Measurements from ENCODE around the gene TMEM255A.

DNA sequence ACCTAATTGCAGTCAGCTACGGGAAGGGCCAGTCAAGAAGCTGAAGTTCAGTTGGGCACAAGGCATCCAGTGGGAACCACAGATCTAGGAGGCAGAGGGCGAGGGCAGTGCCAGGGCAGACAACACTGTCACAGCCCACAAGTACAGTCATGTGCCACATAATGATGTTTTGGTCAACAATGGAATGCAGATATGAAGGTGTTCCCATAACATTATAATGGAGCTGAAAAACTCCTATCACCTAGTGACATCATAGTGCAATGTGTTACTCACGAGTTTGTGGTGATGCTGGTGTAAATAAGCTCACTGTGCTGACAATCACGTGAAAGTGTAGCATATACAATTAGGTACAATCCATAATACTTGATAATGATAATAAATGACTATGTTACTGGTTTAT, 4.5 kb upstream of the TMEM255A start:
- TF ChIP-seq, protein P1, sequence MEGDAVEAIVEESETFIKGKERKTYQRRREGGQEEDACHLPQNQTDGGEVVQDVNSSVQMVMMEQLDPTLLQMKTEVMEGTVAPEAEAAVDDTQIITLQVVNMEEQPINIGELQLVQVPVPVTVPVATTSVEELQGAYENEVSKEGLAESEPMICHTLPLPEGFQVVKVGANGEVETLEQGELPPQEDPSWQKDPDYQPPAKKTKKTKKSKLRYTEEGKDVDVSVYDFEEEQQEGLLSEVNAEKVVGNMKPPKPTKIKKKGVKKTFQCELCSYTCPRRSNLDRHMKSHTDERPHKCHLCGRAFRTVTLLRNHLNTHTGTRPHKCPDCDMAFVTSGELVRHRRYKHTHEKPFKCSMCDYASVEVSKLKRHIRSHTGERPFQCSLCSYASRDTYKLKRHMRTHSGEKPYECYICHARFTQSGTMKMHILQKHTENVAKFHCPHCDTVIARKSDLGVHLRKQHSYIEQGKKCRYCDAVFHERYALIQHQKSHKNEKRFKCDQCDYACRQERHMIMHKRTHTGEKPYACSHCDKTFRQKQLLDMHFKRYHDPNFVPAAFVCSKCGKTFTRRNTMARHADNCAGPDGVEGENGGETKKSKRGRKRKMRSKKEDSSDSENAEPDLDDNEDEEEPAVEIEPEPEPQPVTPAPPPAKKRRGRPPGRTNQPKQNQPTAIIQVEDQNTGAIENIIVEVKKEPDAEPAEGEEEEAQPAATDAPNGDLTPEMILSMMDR (conservative IDR thresholded peaks at IDR 0.05; ENCODE audit: low read depth in 2 of 2), result no peak
- no peak for TF ChIP-seq CREB1 (CRISPR knock-in tag; IDR thresholded peaks at IDR 0.05; ENCODE audit: low read depth)
- TF ChIP-seq POLR2AphosphoS5 (IDR thresholded peaks at IDR 0.05; ENCODE audit: low read depth), result no peak
- TF ChIP-seq, protein P2, sequence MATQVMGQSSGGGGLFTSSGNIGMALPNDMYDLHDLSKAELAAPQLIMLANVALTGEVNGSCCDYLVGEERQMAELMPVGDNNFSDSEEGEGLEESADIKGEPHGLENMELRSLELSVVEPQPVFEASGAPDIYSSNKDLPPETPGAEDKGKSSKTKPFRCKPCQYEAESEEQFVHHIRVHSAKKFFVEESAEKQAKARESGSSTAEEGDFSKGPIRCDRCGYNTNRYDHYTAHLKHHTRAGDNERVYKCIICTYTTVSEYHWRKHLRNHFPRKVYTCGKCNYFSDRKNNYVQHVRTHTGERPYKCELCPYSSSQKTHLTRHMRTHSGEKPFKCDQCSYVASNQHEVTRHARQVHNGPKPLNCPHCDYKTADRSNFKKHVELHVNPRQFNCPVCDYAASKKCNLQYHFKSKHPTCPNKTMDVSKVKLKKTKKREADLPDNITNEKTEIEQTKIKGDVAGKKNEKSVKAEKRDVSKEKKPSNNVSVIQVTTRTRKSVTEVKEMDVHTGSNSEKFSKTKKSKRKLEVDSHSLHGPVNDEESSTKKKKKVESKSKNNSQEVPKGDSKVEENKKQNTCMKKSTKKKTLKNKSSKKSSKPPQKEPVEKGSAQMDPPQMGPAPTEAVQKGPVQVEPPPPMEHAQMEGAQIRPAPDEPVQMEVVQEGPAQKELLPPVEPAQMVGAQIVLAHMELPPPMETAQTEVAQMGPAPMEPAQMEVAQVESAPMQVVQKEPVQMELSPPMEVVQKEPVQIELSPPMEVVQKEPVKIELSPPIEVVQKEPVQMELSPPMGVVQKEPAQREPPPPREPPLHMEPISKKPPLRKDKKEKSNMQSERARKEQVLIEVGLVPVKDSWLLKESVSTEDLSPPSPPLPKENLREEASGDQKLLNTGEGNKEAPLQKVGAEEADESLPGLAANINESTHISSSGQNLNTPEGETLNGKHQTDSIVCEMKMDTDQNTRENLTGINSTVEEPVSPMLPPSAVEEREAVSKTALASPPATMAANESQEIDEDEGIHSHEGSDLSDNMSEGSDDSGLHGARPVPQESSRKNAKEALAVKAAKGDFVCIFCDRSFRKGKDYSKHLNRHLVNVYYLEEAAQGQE (IDR thresholded peaks at IDR 0.05; ENCODE audit: unreplicated experiment), result no peak
- no peak for TF ChIP-seq EZH2phosphoT487 (IDR thresholded peaks at IDR 0.05; ENCODE audit: unreplicated experiment)
- no peak for TF ChIP-seq NANOG (IDR thresholded peaks at IDR 0.05; ENCODE audit: borderline replicate concordance)
